T-helper 9 cell (primary cell): ENCODE data around the gene ARSJ.

ENCODE experiments used
- DNase-seq: peaks from one replicate; pipeline ENCODE4 v3.0.0-alpha.2; 2020

The ARSJ gene

DNA sequence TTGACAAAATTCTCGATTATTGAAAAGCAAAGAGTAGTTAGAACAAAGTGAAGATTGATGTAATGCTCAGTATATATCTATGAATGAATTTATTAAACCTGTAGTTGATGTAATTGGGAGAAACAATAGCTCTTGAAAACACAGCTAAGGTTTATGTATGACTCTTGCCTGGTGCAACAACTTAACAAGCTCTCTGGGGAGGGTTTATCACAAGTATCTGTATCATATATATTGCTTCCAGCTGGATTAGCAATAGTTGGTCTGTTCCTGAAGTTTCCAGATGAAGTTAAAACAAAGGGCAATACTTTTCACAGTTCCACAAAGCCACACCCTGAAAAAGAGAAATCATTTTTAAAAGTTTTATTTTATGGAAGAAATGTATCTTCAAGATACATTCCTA lies 91.4 kb downstream of the ARSJ start:
- DNase-seq = no peak

DNA sequence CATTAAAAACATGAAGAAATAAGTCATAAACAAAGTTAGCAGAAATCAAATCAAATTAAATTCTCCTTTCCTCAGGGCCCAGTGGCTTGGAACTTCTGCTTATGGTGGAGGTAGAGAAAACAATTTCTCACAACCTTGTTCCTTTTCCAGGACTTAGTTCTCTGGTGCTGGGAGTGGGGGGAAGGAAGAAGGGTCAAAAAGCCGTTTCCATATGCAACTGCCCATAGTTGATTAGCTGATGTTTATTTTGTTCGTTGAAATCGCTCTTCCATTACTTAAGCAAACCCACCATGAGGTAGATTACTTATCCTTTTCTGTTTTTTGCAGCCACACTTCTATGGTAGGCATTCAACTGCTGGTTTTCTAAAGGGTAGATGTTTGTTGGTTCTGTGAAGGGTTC lies 94.2 kb downstream of the ARSJ start:
- DNase-seq = no peak

DNA sequence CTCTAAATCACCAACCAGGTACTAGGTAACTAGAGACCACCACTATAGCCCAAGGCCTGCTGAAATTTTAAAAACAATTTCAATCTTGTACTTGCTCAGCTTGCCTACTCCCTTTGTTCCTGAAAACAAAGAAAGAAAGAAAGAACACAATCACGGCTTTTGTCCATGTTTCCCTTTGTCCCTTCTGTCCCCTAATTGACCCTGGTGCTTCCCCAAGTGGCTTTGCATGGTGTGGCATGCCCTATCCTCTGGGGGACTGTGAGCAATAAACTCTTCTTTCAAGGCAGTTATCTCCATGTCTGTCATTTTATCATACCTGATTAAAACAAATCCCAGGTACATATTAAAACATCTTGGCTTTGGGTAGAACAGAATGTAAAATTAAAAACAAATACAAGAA lies 94.8 kb downstream of the ARSJ start:
- no peak for DNase-seq

DNA sequence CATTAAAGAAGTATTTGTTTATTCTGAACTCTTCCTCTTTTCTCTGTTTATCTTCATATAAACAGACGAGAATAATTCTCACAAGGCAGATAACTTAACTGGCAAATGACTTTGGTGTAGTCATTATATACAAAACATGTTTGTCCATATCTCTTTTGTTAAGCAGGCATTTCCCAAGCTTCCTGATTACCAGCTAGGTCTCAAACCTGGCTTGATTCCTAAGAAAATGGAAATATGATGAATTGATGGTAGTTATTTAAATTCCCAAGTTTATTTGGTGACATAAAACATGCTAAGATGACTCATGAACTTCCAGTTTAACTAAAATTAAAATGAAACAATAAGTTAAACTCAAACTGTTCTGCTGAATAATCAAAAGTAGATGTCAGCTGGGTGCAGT lies 96.8 kb downstream of the ARSJ start:
- DNase-seq = no peak

DNA sequence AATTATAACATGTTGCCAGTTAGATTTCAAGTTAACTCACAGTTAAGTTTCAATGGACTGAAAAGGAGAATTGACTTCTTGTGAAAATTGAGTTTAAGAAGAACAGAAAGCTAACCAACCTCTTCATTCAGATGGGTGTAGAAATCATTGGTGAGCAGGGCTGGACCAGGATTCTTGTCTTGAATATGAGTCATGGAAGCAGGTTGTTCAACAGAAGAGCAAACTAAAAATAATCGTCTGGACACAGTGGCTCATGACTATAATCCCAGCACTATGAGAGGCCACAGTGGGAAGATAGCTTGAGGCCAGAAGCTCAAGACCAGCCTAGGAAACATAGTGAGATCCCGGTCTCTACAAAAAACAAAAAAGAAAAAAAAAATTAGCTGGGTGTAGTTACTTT lies 98.2 kb downstream of the ARSJ start:
- DNase-seq = no peak

DNA sequence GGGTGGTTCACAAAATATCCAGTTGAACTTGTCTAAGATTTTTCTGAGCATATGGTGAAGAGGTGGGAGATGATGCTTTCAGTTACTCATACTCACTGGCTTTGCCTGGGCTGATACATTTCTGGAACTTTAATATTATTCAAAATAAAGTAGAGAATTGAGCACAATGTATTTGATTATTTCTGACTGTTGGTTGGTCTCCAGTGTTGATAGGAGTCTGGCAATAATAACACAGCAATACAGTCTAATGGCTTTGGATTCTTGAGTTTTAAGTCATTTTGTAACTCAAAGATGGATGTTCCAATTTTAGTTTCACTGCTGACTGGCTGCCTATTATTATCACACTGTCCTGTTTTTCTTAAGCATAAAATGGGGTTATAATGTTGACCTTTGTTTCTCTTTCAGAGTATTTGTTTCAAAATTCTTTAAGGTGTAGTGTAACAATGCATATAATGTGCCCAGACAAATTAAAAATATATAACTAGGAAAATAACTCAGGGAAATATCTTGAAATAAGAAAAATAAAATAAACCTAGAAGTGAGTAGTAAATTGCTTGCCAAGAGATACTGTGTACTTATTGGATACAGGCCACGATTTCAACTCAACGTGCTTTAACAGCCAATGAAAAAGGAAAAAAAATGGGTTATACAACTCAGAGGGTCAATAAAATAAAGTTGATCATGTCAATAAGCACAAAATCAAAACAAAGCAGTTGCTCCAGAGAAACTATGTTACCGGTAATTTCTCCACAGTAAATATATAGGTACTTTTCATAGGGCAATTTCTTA lies 99.0 kb downstream of the ARSJ start:
- no peak for DNase-seq

DNA sequence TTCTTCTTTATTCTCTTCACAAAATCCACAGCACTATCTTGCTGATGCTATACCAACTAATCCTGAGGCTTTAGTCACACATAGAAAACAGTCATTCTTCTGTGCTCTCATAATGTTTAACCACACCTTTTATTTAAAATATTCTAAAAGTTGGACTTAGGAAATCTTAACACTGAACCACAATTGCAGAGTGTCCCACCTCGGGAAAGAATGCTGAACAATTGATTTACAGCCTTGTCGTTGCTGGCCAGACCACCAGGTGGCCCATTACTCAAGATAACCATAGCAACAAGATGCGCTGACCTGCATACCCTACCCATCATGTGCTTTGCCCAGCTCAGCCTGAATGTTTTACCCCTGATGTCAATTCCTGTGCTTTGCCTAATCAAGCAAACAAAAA lies 100.8 kb downstream of the ARSJ start:
- DNase-seq = no peak

DNA sequence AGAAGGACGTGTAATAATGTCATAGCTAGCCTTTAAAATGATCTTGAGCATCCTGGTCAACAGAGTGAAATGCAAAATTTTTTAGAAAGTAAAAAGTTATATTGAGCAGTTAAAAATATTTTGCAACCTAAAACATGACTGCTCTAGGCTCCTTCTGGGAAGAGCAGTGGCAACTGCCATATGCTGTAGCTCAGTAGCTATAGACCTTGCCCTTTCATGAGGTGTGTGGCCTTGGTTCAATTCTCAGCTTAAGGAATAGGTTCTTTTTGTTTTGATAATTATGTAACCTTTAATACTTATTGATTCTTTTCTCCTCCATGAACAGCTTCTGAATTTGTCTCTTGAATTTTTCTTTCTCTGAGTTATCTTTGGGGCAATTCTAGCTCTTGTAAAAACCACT lies 105.0 kb downstream of the ARSJ start:
- no peak for DNase-seq

DNA sequence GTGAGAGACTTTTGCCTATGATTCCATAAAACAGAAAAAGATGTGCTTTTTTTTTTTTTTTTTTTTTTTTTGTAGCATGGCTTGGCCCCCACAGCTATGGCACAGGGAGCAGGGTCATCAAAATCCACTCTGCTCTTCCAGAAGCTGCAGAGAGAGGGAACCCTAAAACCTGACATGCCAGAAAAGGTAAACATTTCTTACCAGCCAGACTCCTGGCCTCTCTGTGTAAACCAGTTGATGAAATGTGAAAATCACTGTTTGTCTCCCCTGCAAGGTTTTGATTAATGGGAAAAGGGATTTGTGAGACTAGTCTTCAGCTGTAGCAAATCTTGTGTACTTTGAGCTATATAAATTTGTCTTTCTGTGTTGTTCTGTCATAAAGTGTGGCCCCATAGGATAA lies 105.9 kb downstream of the ARSJ start:
- no peak for DNase-seq

DNA sequence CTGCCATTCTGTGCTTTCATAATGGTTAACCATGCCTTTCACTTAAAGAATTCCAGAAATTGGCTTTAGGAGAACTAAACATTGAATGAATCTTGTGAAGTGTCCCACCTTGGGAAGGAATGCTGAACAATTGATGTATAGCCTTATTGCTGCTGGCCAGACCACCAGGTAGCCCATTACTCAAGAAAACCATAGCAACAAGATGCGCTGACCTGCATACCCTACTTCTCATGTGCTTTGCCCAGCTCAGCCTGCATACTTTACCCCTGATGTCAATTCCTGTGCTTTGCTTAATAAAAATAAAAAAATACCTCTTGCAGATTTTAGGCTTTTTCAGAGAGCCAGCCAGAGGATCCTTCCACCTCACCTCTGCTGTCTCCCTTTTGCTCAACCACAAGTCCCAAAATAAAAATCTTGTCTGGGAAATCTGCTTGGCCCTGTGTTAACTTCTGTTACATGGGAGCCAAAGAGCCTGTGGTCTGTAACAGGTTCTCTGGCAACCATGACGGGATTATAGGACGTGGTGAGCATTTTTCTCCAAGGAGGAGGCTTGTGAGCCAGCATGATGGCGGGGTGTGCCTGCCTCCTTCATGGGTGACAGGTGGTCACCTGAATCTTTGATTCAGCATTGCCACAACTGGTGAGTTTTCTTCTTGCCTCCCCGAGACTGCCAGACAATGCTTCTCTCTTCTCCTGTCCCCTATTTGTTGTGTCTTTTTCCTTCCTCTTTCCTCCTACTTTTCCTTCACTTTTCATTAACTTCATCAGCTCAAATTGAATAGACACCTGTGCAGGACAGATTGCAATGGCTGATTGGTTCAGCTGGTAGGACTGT lies 106.8 kb downstream of the ARSJ start:
- no peak for DNase-seq

DNA sequence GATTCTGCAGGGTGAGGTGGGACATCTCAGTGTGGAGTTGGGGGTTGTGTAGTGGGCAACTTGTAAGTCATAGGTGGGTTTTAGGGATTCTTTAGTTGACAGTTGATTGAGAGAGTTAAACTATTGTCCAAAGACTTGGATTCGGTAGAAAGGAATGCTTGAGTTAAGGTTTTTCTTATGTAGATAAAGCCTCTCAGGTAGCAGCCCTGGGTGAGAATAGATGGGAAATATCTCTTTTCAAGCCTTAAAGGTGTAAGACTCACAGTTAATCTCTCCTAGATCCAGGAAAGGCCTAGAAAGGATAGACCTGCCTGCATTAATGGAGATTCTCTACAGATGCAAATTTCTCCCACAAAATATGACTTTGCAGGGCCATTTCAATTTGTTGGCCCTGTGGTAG lies 108.4 kb downstream of the ARSJ start:
- DNase-seq = no peak

DNA sequence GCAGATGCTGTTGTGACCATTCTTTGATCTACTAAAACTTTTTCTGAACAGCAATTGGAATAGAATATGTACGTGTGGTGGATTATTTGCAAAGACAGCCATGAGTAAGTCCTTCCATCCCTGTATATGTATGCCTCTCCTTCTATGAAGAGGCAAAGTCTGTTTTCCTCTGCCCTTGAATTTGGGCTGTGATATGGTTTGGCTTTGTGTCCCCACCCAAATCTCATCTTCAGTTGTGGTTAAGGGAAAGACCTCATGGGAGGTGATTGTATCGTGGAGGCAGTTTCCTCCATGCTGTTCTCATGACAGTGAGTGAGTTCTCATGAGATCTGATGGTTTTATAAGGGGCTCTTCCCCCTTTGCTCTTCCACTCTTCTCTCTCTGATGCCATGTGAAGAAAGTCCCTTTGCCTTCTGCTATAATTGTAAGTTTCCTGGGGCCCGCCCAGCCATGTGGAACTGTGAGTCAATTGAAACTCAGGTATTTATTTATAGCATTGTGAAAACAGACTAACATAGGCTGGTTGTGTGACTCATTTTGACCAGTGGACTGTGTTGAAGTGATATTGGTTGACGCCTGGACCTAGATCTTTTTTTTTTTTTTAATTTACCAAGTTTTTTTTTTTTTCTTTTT lies 109.6 kb downstream of the ARSJ start:
- no peak for DNase-seq

DNA sequence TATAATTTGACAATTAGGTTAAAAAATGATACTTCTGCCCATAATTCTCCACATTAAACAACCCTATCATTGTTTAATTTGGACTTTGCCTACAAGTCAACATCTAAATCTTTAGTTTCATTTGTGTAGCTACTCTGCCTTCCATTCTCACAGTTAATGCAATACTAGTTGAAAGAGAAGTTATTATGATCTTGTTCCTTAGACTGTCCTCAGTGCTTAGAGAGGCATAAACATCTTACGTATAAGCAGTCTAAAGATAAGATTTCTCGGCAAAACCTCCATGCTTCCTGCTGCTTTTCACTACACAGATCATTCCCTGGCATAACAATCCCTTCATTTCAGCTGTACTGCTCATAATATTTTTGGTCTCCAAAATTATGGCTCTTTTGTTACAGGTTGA lies 112.8 kb downstream of the ARSJ start:
- DNase-seq = no peak

DNA sequence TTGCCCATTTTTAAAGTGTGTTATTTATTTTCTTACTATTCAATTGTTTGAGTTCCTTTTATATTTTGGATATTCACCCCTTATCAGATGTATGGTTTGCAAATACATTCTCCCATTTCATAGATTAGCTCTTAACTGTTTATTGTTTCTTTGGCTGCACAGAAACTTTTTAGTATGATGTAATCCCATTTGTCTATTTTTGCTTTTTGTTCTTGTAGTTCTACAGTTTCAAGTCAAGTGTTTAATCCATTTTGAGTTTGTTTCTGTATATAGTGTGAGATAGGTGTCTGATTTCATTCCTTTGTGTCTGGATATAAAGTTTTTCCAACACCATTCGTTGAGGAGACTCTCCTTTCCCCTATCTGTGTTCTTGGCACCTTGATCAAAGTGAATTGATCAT lies 120.5 kb downstream of the ARSJ start:
- no peak for DNase-seq

DNA sequence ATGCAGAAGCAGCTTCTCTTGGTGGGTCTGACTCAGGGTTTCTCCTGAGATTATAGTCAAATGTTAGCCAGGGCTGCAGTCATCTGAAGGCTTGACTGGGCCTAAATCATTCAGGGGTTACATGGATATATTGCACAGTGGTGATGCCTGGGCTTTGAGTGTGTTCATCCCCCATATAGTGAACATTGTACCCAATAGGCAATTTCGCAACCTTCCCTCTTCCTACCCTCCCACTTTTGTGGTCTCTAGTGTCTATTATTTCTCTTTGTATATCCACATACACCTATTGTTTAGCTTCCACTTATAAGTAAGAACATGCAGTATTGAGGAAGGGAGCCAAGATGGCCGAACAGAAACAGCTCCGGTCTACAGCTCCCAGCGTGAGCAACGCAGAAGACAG lies 127.6 kb downstream of the ARSJ start:
- DNase-seq = no peak
